NB4 (cell line): ENCODE data around the gene SMO.

Experiments
- MYC ChIP-seq: IDR thresholded peaks from 2 replicates; pipeline ENCODE4 v1.6.1; 2011; ENCODE audit warnings: low read depth, low read length
- POLR2A ChIP-seq: IDR thresholded peaks from 2 replicates; pipeline ENCODE4 v1.6.1; 2011; ENCODE audit warnings: mild to moderate bottlenecking; ENCODE audit not compliant: insufficient read length; ENCODE audit errors: extremely low read depth

- no peak for TF ChIP-seq MYC
- no peak for TF ChIP-seq POLR2A
These were observed 36.9 kb downstream of the SMO start for GRCh38 chr7:129225206-129225930.
